GM21360 (cell line): ENCODE measurements around the gene MRPL23.
"Not testable (repeated sequence)": the region's sequence is repeated elsewhere in the genome, so short reads cannot be mapped to it uniquely, and the experiment has no call there.

ENCODE experiments used
- ATAC-seq: cut with Tn5 transposase; IDR thresholded peaks from one replicate; pipeline ENCODE4 v1.9.1; 2021; ENCODE audit warnings: mild to moderate bottlenecking, moderate library complexity; ENCODE audit not compliant: unreplicated experiment

MRPL23 gene

DNA sequence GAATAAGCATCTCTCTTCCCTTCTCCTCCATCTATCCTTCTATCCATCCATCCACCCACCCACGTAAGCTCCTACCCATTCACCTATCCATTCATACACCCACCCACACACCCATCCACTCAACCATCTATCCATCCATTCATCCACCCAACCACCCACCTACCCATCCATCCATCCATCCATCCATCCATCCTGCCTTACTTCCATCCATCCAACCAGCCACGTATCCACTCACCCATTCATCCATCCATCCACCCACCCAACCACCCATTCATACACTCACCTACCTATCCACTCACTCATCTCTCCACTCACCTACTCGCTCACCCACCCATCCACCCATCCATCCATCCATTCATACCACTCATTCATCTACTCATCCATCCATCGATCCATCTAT, 14.5 kb upstream of the MRPL23 start:
- no peak for ATAC-seq

DNA sequence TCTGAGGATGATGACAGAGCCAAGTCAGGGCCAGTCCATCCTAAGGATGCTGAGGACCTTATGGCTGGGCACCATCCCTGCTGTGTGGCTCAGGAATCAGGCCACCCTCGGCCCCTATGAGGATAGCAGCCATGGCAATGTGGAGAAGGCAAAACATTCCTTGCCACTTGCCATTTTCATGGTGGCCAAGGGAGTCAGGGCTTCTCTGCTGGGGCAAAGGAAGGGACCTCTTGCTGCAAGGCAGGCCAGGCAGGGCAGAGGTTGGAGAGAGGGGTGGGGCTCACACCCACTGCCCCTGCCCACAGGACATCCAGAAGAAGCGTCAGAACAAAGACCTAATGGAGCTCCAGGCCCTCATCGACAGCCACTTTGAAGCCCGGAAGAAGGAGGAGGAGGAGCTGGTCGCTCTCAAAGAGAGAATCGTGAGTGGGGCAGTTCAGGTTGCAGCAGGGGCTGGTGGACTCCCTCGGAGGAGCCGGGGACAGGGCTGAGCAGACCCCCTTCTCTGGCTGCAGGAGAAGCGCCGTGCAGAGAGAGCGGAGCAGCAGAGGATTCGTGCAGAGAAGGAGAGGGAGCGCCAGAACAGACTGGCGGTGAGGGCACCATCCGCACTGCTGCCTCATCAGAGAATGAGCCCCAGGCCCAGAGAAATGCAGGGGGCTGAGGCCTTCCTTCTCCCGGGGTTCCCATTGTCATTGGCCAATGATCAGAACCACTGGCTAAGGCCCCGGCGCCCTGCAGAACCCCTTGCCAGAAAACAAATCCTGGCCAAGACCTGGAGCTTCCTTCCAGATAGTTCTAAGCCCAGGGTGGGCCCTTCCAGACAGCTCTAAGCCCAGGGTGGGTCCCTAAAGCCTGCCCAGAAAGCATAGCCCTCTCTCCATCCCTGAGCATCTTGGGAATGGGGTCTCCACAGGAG, 13.5 kb upstream of the MRPL23 start:
- ATAC-seq = no peak

DNA sequence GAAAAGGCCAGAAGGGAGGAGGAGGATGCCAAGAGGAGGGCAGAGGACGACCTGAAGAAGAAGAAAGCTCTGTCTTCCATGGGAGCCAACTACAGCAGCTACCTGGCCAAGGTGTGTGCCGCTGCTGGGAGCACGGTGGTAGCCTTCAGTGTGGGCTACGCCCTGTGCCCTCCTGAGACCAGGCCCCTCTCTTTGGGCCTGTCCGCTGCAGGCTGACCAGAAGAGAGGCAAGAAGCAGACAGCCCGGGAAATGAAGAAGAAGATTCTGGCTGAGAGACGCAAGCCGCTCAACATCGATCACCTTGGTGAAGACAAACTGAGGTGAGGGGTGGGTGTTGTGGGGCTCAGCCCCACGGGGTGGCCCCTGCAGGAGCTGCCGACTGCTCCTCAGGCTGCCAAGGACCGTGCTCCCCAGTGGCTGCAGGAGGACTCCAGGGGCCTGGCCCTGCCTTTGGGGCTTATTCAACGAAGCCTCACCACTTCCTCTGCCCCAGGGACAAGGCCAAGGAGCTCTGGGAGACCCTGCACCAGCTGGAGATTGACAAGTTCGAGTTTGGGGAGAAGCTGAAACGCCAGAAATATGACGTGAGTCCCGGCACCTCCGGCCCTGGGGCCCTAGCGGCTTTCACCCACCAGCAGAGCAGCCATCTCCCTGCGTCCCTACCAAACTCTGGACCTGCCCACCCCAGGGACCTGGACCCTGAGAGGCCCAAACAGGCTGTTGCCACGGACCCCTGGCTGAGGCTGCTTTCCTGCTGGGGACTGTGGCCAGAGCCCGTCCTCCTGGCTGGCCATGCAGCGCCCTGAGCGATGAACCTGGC, 12.6 kb upstream of the MRPL23 start:
- ATAC-seq = no peak

DNA sequence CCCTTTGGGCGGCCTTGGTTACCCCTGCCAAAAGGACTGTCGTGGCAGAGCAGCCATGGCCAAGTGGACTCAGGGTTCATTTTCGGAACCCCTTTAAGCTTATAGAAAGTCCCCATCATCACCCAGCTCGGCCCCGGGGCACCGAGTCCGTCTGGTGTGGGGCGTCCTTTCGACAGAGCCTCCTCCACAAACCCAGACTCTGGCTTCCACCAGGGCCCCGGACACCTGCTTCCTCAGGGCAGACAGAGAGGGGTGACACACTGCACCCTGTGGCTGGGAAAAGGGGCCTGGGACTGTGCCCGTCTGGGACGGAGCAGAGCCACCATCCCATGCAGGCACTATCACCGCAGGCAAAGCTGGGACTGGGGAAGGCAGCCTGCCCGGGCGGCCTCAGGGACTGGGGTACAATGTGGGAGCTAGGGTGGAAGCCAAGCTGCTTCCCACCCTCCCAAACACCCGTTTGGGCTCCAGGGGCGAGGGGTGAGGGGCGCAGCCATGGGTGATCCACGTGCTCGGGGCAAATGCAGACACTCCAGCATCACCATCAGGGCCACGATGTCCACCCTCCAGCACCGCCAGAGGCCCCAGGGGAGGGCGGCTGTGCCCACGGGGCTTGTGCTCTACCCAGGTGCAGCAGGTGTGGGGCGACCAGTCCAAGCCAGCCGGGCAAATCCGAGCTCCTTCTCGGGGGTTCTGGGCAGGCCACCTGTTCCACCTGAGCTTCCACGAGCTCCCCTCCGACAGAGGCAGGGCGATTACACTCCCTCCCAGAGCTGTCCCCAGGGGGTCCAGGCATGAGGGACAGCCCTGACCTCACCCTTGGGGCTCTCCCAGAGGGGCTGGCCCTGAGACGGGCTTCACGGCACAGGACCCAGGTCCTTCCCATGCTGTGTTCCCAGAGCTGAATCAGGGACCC, 11.7 kb upstream of the MRPL23 start:
- ATAC-seq = no peak

DNA sequence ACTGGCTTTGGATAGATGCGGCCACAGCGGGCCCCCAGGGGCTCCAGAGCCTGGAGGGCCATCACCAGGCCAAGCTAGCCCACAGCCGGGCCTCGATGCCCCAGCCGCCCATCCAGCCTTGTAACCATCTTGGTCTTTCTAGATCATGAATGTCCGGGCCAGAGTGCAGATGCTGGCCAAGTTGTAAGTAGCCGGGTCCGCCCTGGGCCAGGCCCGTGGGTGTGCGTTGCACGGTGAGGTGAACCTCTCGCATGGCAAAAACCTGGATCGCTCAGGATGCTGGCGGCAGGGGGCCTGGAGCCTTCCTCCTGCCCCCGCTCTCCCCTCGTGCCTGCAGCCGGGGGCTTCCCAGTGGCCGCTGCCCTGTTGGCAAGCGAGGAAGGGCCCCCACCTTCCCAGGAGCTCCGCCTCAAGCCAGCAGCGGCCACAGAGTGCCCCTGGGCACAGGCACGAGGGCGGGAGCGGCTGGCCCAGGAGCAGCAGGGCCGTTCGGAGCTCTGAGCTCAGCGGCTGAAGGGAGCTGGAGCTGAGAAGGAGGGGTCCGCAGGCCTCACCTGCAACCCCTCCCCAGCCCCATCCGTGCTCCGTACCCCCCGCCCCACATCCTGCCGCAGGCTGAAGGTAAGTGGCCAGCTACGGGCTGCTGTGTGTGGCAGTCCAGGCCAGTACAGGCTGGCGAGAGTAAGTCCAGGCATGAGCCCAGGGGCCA, 10.9 kb upstream of the MRPL23 start:
- ATAC-seq = no peak

DNA sequence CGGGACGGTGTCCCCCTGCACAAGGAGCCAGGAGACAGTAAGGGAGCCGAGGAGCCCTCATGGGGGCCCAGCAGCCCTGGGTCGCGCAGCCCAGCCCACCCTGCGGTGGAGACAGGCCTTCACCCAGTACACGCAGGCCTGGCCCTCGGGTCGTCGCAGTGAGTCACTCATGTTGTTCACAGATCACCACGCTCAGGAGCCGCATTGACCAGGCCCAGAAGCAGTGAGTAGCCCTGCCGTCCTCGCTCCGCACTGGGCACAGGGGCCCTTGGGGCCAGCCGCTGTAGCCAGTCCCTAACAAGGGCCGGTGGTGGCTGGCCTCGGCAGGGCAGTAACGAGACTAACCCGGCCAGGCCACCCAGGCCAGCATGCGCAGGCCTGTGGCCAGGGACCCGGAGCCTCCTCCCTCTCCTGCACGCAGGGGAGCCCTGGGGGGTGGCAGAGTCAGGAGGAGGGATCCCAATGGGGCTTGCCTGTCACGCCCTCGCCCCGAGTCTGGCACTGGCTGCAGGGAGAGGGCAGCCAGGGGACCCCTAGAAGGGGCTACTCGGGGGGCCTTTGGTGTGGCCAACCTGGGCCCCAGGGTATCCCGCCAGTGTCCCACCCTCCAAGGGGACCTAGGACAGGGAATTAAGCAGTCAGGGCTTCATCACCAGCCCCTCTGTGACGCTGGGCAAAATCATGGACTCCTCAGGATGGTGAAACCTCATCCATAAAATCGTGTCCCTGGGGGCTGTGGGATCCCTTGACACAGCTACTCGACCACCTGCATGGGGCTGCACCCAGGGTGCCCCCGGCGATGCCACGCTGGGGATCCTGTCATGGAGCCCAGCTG, 10.1 kb upstream of the MRPL23 start:
- ATAC-seq = no peak

DNA sequence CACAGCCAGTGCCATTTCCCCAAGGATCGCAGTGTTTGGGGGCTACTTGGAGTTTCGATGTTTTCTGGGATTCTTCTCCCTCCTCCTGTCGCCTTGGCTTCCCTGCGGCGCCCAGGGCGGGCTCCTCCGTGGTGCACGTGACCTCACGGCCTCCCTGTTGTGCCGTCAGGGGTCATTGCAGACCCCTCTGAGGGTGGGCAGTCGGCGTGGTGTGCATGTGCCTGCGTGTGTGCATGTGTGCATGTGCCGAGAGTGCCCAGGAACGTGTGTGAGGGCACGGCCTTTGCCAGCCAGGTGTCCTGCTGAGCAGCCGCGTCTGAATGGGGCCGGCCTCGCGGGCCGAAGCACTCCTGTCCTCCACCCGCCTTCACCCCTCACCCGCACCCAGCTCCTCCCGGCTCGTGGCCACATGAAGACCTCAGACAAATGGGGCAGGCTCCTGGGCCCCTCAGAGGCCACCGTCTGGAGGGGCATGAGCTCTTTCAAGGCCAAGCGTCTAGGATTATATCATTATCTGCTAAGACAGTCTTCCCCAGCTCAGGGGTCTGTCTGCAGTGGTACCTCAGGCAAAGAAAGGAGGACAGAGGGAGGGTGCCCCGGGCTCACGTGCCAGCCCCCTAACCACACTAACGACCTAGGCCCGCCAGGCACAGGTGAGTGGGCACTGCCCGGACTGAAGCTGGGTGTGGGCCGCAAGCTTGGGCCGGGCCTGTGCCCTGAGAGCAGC, 9.4 kb upstream of the MRPL23 start:
- ATAC-seq = no peak

DNA sequence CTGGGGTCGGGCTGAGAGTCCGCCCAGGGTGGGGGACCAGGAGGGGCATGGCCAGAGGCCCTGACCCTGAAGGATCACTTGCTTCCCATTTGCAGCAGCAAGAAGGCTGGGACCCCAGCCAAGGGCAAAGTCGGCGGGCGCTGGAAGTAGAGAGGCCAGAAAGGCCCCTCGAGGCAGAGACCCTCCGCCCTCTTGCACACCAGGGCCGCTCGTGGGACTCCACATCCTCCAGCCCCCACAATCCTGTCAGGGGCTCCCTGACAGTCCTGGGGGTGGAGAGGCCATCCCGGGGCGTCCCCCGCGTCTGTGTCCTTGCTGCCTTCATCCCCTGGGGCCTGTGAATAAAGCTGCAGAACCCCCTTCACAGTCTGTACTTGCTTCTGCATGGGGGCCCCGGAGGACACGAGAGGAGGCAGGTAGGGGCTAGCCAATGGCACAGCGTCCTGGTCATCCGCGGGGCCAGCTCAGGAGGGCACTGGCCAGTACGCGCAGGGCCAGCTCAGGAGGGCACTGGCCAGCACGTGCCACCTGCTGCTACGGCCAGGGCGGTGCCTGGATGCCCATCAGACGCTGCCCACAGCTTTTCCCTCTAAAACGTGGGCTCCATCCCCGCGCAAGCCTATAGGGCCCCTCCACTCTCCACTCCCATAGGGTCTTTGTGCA, 8.7 kb upstream of the MRPL23 start:
- ATAC-seq = no peak

DNA sequence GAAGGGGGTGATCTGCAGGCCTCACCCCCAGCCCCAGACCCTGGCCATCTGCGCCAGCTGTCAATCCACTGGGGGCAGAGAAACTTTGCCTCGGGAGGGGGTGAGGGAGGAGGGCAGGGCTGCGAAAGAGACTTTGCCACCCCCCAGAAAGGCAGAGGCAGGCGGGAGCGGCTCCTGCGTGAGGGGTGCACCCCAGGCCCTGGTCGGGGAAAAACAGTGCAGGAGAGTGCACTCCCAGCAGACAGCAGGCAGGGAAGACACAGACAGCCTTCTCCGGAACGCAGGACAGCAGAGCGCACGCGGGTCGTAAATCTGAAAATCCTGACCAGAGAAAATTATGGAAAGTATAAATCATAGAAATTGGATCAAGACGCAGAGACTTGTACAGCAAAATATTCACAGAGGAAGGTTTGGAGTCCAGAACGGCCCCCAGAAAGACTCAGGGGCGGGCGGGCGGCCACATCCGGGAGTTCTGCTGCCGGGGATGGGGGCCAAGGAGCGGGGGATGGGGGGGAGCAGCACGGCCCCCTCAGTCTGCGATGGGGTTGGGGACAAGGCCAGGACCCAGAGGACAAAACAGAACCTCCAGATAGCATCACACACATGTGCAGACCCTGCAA, 8.0 kb upstream of the MRPL23 start:
- no peak for ATAC-seq

DNA sequence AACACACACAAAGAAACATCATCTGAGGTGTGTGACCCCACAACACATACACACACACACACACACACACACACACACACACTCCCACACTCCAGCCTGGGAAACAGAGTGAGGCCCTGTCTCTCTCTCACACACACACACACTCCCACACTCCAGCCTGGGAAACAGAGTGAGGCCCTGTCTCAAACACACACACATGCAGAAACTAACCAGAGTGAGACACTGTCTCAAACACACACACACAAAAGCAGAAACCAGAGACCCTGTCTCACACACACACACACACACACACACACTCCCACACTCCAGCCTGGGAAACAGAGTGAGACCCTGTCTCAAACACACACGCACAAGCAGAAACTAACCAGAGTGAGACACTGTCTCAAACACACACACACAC, 7.3 kb upstream of the MRPL23 start:
- not testable (repeated sequence) for ATAC-seq

DNA sequence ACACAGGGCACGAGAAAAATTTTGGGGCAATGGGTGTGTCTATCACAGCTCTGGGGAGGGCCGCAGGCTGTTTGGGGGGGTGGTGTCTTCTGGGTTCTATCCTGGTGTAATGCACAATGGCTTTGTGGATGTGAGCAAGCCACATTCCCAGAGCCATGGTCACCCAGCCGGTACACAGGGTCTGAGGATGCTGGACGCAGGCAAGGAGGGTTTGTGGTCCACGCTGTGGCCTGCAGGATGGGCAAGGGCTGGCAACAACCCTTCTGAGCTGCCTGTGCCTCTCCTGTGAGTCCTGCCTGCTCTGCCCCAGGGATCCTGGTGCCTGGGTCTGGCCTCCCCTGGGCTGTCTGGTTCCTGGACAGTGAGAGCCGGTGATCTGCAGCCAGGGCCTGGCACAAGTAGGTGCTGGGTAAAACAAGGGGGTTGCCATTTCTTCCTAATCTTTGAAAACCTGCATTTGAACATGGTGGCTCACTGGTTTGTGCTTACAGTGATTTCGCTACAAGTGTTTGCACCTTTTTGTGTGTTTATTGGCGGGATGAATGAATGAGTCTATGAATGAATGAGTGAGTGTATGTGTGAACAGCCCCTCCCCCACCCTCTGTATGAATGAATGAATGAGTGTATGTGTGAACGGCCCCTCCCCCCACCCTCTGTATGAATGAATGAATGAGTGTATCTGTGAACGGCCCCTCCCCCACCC, 4.4 kb upstream of the MRPL23 start:
- no peak for ATAC-seq

DNA sequence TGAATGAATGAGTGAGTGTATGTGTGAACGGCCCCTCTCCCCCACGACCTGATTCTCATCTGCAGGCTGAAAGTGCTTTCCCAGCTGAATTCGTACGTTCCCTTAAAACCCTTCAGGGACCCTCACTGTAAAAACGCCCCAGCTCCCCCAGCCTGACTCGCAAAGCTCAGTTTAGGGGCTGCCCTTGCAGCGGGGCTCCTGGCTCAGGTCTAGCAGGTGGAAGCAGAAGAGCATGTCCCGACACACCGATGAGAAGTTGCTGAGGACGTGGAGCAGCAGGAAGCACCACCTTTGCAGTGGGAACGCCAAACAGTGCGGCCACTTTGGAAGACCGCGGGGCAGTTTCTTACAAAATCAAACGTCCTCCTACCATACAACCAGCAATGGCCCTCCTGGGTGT, 3.6 kb upstream of the MRPL23 start:
- ATAC-seq = no peak

DNA sequence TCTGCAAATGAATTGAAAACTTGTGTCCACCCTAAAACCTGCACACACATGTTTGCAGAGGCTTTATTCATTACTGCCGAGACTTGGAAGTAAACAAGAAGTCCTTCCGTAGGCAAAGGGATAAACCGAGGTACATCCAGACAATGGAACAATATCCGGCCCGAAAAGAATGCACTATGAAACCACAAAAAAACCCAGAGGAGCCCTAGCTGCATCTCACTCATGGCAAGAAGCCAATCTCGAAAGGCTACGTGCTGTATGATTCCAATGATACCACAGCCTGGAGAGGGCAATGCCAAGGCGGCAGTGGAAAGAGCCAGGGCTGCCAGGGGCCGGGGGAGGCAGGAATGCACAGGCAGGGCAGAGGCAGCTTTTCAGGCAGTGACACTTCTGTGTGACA, 3.2 kb upstream of the MRPL23 start:
- no peak for ATAC-seq

DNA sequence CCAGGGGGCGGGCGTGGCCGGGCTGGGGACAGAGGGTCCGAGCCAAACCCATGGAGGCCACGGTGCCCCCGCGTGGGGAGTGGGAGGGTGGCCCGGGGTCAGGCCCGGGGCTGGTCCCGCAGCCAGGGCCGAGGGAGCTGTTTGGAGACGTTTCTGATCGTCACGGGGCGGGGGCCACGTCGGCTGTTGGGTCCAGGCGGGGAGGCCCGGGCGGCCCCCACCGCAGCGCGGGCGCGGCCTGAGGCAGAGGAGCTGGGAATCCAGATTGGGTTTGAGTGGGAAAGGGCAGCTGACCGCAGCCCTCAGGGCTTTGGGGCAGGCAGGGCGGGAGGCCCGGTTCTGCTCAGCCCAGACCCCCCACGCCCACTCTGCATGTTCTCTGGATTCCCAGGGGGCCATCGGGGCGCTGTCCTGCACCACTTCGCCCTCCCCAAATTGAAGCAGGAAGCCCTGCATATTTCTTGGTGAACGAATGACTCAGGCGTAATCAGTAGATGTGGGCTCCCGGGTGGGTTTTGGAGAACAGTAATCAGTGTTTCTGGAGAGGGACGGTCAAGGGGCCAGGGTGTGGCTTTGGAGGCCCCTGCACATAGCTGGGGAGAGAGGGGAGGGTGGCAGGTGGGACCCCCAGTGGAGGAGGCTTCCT, 583 bp downstream of the MRPL23 start:
- no peak for ATAC-seq

DNA sequence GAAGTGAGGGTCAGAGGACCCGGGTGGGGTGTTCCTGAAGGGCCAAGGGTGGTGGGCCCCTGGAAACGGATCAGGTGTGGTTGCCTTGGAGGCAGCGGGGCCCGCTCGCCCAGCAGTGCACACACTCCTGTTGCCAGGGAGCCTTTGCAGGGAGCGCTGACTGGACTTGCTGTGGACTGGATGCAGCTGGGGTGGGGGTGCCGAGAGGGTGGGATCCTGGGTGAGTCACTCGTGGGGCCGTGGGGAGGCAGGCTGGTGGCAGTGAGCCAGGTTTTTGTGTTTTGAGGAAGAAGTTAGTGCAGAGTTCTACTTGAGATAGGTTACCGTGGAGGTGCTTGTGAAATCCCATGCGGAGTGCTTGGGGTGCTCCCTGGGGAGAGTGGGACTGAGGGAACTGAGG, 1.3 kb downstream of the MRPL23 start:
- ATAC-seq = no peak

DNA sequence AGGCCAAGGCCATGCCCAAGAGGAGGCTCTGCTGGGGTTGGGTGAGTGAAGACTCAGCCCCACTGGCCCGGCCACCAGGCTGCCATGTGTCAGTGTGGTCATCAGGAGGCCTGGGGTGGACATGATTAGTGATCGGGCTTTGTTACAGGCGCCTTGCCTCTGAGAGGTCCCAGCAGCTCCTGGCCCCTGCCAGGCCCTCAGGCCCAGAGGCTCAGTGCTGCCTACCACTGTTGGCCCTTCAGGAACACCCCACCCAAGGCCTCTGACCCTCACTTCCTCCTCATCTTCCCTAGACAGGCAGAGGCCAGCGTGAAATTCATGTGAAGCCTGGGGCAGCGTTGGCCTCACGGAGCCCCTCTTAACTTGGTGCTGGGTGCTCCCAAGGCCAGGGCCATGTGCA, 2.2 kb downstream of the MRPL23 start:
- no peak for ATAC-seq

DNA sequence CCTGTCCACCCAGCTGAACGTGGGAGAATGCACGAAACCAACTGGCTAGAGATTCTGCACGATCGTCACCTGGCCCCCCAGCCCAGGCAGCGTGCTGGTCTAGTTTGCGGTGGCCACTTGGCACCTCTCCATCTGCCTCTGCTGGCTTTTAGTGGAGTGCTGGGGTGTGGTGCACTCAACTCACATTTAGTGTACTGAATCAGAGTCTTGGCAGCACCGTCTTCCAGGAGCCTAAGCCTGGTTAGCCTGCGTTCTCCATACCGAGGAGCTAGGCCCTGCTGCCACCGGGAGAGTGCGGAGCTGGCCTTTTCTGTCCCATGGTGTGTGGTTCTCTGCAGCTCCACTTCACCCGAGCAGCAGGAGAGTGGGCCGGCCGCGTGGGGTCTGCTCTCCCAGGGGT, 2.8 kb downstream of the MRPL23 start:
- no peak for ATAC-seq
